ENCODE results near the gene LGALS3BP.
A peak's percentile ranks its signal among the peaks of the same experiment; 100 is the strongest.

LGALS3BP gene

GRCh38 chr17:78979780-78980623 is at the start of gene LGALS3BP:
Gene LGALS3BP, minus strand, starts transcription at chr17:78979923. Its CDS starts 2,732 bp downstream, at chr17:78977191.
- in situ Hi-C loops (cut with HindIII; ENCODE audit: low pct_ligation_motif_present, low sequenced_read_pairs) = no loop called here
- DNase-seq = peak; percentile 74
- no peaks in the 10 kb centered on the region for H3K27me3 ChIP-seq (replicated peaks)
- peak within 1 kb of the TSS; percentile 9 for H3K27ac ChIP-seq
- peaks cover 7% of the 10 kb centered on the region for H3K36me3 ChIP-seq (replicated peaks)
- H3K4me3 ChIP-seq (ENCODE audit: low read depth, low read length) = peak within 1 kb of the TSS; percentile 49
- TF ChIP-seq CTCF (IDR thresholded peaks at IDR 0.05; ENCODE audit: low read depth, low read length, missing control alignments) = no peak

GRCh38 chr17:79028496-79029326 is 49.0 kb upstream of the LGALS3BP start:
- DNase-seq = no peak
- no peak overlapping the region for H3K27ac ChIP-seq
- in situ Hi-C loops (cut with HindIII; ENCODE audit: low pct_ligation_motif_present, low sequenced_read_pairs) = no loop called here
- no peaks in the 10 kb centered on the region for H3K36me3 ChIP-seq (replicated peaks)
- H3K4me3 ChIP-seq (ENCODE audit: low read depth, low read length) = no peak overlapping the region
- peaks cover 14% of the 10 kb centered on the region for H3K27me3 ChIP-seq (replicated peaks)
- peak; percentile 58 for TF ChIP-seq CTCF (IDR thresholded peaks at IDR 0.05; ENCODE audit: low read depth, low read length, missing control alignments)

- H3K36me3 ChIP-seq (replicated peaks) = no peaks in the 10 kb centered on the region
- peaks cover 15% of the 10 kb centered on the region for H3K27me3 ChIP-seq (replicated peaks)
- no peak overlapping the region for H3K27ac ChIP-seq
- no peak for TF ChIP-seq CTCF (IDR thresholded peaks at IDR 0.05; ENCODE audit: low read depth, low read length, missing control alignments)
- in situ Hi-C loops (cut with HindIII; ENCODE audit: low pct_ligation_motif_present, low sequenced_read_pairs) = no loop called here
- DNase-seq = no peak
- no peak overlapping the region for H3K4me3 ChIP-seq (ENCODE audit: low read depth, low read length)
Observed at GRCh38 chr17:79027925-79028491, 48.3 kb upstream of the LGALS3BP start.

- Histone ChIP-seq H3K4me3 (ENCODE audit: low read depth, low read length) (no peak overlapping the region), H3K27me3 (replicated peaks) (peaks cover 15% of the 10 kb centered on the region), H3K27ac (no peak overlapping the region), H3K36me3 (replicated peaks) (no peaks in the 10 kb centered on the region)
- in situ Hi-C loops (cut with HindIII; ENCODE audit: low pct_ligation_motif_present, low sequenced_read_pairs) = no loop called here
- DNase-seq = no peak
- no peak for TF ChIP-seq CTCF (IDR thresholded peaks at IDR 0.05; ENCODE audit: low read depth, low read length, missing control alignments)
Observed at GRCh38 chr17:79027274-79027924, 47.7 kb upstream of the LGALS3BP start.

GRCh38 chr17:79026376-79027273 is 46.9 kb upstream of the LGALS3BP start:
- TF ChIP-seq CTCF (IDR thresholded peaks at IDR 0.05; ENCODE audit: low read depth, low read length, missing control alignments) = no peak
- Histone ChIP-seq H3K4me3 (ENCODE audit: low read depth, low read length) (no peak overlapping the region), H3K27ac (no peak overlapping the region), H3K36me3 (replicated peaks) (no peaks in the 10 kb centered on the region), H3K27me3 (replicated peaks) (peaks cover 15% of the 10 kb centered on the region)
- no peak for DNase-seq
- in situ Hi-C loops (cut with HindIII; ENCODE audit: low pct_ligation_motif_present, low sequenced_read_pairs) = no loop called here
